ENCODE measurements around the gene TBC1D10B.
"Not testable (repeated sequence)": the region's sequence is repeated elsewhere in the genome, so short reads cannot be mapped to it uniquely, and the experiment has no call there.

The TBC1D10B gene

DNA sequence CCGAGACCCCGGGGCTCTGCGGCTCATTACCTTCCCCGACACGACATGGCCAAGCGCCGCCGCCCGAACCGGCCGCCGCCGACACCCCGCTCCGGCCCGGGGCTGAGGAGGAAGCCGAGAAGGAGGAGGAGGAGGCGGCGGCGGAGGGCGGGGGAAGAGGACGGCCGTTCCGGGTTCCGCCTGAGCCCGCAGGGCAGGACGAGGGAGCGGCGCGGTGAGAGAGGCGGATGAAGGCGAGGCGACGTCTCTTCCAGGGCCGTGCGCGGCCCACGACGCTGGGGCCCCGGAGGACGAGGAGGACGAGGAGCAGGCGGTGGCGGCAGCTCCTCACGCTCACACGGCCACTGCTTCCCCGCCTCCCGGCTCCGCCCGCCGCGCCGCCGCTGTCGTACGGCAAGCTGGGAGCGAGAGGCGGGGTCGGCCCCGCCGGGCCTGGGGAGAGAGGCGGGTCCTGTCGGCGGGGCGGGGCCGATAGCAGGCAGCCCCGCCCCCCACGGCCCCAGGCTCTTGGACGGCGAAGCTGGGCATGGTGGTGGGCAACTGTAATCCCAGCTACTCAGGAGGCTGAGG lies 35.2 kb downstream of the TBC1D10B start:
- DNase-seq (ENCODE audit: low read depth) = peak; percentile 81

DNA sequence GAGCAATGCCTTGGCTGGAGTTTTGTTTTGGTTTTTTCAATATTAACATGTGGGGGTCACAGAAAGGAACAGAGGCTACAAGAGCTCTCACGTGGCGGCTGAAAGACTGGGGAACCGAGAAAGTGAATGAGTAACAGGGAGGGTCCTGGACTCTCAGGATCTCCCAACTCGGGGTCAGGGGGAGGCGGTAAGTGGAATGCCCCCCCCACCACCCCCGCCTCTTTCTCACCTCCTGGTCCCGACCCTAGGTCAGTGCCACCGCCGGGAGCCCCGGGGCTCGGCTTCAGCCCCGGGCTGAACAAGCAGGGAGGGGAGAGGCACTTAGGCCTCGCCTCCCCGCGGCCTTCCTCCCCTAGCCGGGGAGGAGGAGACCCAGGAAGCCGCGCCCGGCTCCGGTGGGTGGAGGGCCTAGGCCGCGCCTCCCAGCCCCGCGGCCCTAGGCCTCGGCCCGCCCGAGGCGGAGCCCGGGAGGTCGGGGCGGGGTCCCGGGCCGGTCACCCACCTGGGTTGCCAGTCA lies 35.8 kb downstream of the TBC1D10B start:
- DNase-seq (ENCODE audit: low read depth) = peak; percentile 79

DNA sequence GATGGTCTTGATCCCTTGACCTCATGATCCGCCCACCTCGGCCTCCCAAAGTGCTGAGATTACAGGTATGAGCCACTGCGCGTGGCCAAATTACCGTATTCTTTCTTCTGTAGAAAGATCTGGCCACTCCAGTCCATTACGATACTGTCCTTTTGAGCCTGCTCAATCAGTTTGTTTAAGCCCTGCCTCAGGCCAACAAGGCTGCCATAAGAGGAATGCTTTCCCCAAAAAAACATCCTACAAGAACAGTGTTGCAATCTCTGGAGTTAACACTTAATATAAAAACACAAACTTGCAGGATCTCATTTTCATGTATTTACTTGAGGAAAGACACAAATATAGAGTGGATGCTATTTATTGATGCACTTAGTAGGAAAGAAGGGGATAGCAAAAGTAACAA lies 46.1 kb downstream of the TBC1D10B start:
- not testable (repeated sequence) for DNase-seq (ENCODE audit: low read depth)

DNA sequence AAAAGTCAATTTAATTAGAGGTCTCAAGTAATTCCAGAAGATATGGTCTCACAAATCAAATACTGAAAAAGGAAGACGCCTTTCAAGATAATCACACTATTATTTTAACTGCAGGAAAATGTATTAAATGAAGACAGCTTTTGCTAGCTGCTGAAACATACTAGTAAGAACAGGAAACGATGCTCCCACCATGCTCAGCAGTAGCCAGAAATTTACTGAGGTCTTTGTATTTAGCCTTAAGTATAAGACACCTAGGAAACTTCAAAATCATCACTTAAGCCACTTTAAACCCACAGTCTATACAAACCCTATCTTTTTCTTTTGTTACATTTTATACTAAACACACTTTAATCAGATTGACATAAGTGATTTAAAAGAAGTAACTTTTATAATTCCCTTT lies 51.6 kb downstream of the TBC1D10B start:
- not testable (repeated sequence) for DNase-seq (ENCODE audit: low read depth)

DNA sequence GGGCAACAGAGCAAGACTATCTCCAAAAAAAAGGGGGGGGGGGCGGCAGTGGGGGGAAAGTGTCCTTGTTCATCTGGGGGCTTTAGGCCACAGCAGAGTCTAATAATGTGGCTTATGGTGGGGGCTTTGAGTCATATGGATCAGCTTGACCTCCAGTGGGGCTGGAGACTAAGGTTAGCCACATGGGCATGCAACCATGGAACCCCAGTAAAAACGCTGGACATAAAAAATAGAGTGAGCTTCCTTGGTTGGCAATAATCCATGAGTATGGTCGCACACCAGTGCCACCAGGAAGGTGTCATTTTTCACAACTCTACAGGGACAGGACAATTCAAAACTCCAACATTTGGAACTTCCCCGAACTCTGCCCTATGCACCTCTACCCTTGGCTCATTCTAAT lies 59.4 kb downstream of the TBC1D10B start:
- not testable (repeated sequence) for DNase-seq (ENCODE audit: low read depth)

DNA sequence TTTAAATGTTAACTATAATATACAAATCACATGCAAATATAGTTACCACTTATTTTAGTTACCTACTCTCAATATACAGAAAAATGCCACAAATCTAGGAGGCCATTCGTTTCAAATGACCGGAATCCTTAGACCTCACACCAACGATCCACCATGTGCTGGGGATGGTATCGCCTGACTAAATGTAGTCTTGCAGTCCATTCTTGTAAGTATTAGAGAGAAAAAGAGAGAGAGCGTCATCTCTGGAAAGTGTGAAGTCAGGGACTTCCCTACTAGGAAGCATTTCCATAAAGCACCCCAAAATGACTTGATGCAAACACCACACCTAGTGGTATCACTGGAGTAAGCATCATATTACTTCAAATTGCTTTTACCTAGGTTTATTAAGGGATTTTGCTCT lies 61.0 kb downstream of the TBC1D10B start:
- not testable (repeated sequence) for DNase-seq (ENCODE audit: low read depth)
